PC-3 (cell line): ENCODE measurements around the gene HSPA6. TPM values are rescaled to one million over a fixed set of nuclear protein-coding genes. Genes with fewer than 3 reads are reported as not detected.

Experiments used
- ATAC-seq: fragments of 200-7000 bp; cut with Tn5 transposase; 2 replicates; pipeline ENCODE4 v1.9.1; 2020; ENCODE audit warnings: mild to moderate bottlenecking, moderate library complexity
- BruUV-seq: library from RNA; stranded (reverse); fragments of 400-500 nt; replicated peaks from 2 replicates; lab custom pipeline; 2021; lab: Mats Ljungman, UMichigan
- CTCF ChIA-PET: fragments of 300-600 bp; sonication (Branson Sonifier 250); formaldehyde crosslinking; loops from one replicate; lab custom pipeline; 2022; ENCODE audit warnings: antibody characterized with exemption; lab: Charles Lee
- POLR2A ChIA-PET: fragments of 300-600 bp; sonication (Branson Sonifier 250); formaldehyde crosslinking; loops from one replicate; lab custom pipeline; 2022; ENCODE audit warnings: antibody characterized with exemption; ENCODE audit not compliant: unreplicated experiment; lab: Charles Lee
- DNase-seq: peaks from one replicate; pipeline ENCODE4 v3.0.0-alpha.2; 2015
- H2AFZ ChIP-seq: fragments of 300-600 bp; sonication (generic); 2 replicates; pipeline ENCODE4 v1.6.0; 2016; ENCODE audit warnings: antibody characterized with exemption, low read length
- H3F3A ChIP-seq: fragments of 300-600 bp; sonication (generic); one replicate; pipeline ENCODE4 v1.6.0; 2017; ENCODE audit warnings: antibody characterized with exemption, low read length, control low read depth, mild to moderate bottlenecking; ENCODE audit not compliant: unreplicated experiment
- H3K27ac ChIP-seq: fragments of 300-600 bp; sonication (generic); 2 replicates; pipeline ENCODE4 v1.5.1; 2016; ENCODE audit warnings: mild to moderate bottlenecking, low read length
- H3K27me3 ChIP-seq: fragments of 300-600 bp; sonication (generic); 2 replicates; pipeline ENCODE4 v1.6.1; 2016; ENCODE audit warnings: low read length, mixed read lengths
- H3K36me3 ChIP-seq: fragments of 300-600 bp; sonication (generic); 2 replicates; pipeline ENCODE4 v1.6.1; 2016; ENCODE audit warnings: low read depth, mixed run types, low read length, mixed read lengths
- H3K4me1 ChIP-seq: fragments of 300-600 bp; sonication (generic); 2 replicates; pipeline ENCODE4 v1.5.1; 2016; ENCODE audit warnings: low read length; ENCODE audit not compliant: insufficient read depth
- H3K4me2 ChIP-seq: fragments of 300-600 bp; sonication (generic); 2 replicates; pipeline ENCODE4 v1.6.0; 2016; ENCODE audit warnings: low read length
- H3K4me3 ChIP-seq: fragments of 300-600 bp; sonication (generic); 2 replicates; pipeline ENCODE4 v1.5.1; 2016; ENCODE audit warnings: mild to moderate bottlenecking, low read length, mixed read lengths
- H3K79me2 ChIP-seq: fragments of 300-600 bp; sonication (generic); 2 replicates; pipeline ENCODE4 v1.6.1; 2017; ENCODE audit warnings: low read length, mixed read lengths
- H3K9ac ChIP-seq: fragments of 300-600 bp; sonication (generic); 2 replicates; pipeline ENCODE4 v1.6.0; 2016; ENCODE audit warnings: mild to moderate bottlenecking, low read length
- H3K9me2 ChIP-seq: fragments of 300-600 bp; sonication (generic); replicated peaks from 2 replicates; pipeline ENCODE4 v1.6.1; 2016; ENCODE audit warnings: mixed run types, low read length, mixed read lengths
- H3K9me3 ChIP-seq: fragments of 300-600 bp; sonication (generic); 2 replicates; pipeline ENCODE4 v1.6.1; 2016; ENCODE audit warnings: low read length, mixed read lengths
- H4K20me1 ChIP-seq: fragments of 300-600 bp; sonication (generic); 2 replicates; pipeline ENCODE4 v1.6.1; 2016; ENCODE audit warnings: low read length, mixed read lengths
- CTCF ChIP-seq: fragments of 300-600 bp; sonication (generic); conservative IDR thresholded peaks from 2 replicates; pipeline ENCODE4 v1.5.1; 2017; ENCODE audit warnings: antibody characterized with exemption, low read depth, mild to moderate bottlenecking, low read length
- EZH2 ChIP-seq: fragments of 300-600 bp; sonication (generic); IDR thresholded peaks from one replicate; pipeline ENCODE4 v1.6.1; 2017; ENCODE audit warnings: antibody characterized with exemption, mild to moderate bottlenecking, low read length; ENCODE audit not compliant: unreplicated experiment
- EZH2phosphoT487 ChIP-seq: fragments of 300-600 bp; sonication (generic); IDR thresholded peaks from 2 replicates; pipeline ENCODE4 v1.6.1; 2018; ENCODE audit warnings: mild to moderate bottlenecking, antibody characterized with exemption, low read length, borderline replicate concordance
- intact Hi-C: fragments of 100-400 bp; cut with micrococcal nuclease; formaldehyde crosslinking; loops from 2 replicates; pipeline ENCODE4 v1.9.0; 2023
- total RNA-seq: library from RNA; depleted of rRNA; stranded (reverse); fragments of >200 nt; gene quantifications from 2 replicates; pipeline ENCODE4 v1.2.3, GENCODE V29; 2014

HSPA6 gene
- total RNA-seq, 1 experiment from 2014 or later = 4.3 TPM

GRCh38 chr1:161483361-161483760, 41.0 kb upstream of the HSPA6 start:
- H3K9ac ChIP-seq = no peak overlapping the region
- intact Hi-C loops = no loop called here
- DNase-seq (no peak), ATAC-seq (no peak)
- no peaks in the 10 kb centered on the region for H4K20me1 ChIP-seq
- no peaks in the 10 kb centered on the region for H3K9me2 ChIP-seq
- no peaks in the 10 kb centered on the region for H3K79me2 ChIP-seq
- no TSS peak for BruUV-seq
- ChIA-PET POLR2A (no interaction called here), CTCF (no interaction called here)
- no peak overlapping the region for H3K4me2 ChIP-seq
- H2AFZ ChIP-seq = no peak overlapping the region
- H3F3A ChIP-seq = no peaks in the 10 kb centered on the region
- no peak for TF ChIP-seq EZH2phosphoT487
- H3K4me1 ChIP-seq = peaks cover 18% of the 10 kb centered on the region
- no peaks in the 10 kb centered on the region for H3K36me3 ChIP-seq
- H3K9me3 ChIP-seq = no peaks in the 10 kb centered on the region
- H3K27ac ChIP-seq = no peak overlapping the region
- H3K4me3 ChIP-seq = no peak overlapping the region
- H3K27me3 ChIP-seq = no peaks in the 10 kb centered on the region

GRCh38 chr1:161484613-161485012, 39.7 kb upstream of the HSPA6 start:
- no peak overlapping the region for H3K9ac ChIP-seq
- H3K36me3 ChIP-seq = no peaks in the 10 kb centered on the region
- peak; percentile 37 for DNase-seq
- H4K20me1 ChIP-seq = no peaks in the 10 kb centered on the region
- TF ChIP-seq EZH2 = no peak
- no peak for TF ChIP-seq EZH2phosphoT487
- TF ChIP-seq CTCF = peak; percentile 62
- H3F3A ChIP-seq = no peaks in the 10 kb centered on the region
- no peaks in the 10 kb centered on the region for H3K9me3 ChIP-seq
- ChIA-PET CTCF (no interaction called here), POLR2A (interaction anchor here (0.5 kb wide), 1 partner anchor 47 kb away, joined by 6 read pairs; no protein-coding TSS in a partner anchor)
- H2AFZ ChIP-seq = no peak overlapping the region
- intact Hi-C loops = no loop called here
- H3K4me3 ChIP-seq = no peak overlapping the region
- H3K4me1 ChIP-seq = peaks cover 18% of the 10 kb centered on the region
- H3K27me3 ChIP-seq = no peaks in the 10 kb centered on the region
- no peaks in the 10 kb centered on the region for H3K79me2 ChIP-seq
- ATAC-seq = no peak
- no peak overlapping the region for H3K4me2 ChIP-seq
- no peak overlapping the region for H3K27ac ChIP-seq
- no TSS peak for BruUV-seq
- no peaks in the 10 kb centered on the region for H3K9me2 ChIP-seq

GRCh38 chr1:161486806-161487741, 37.3 kb upstream of the HSPA6 start:
- H2AFZ ChIP-seq = peak overlapping the region; percentile 70
- no peaks in the 10 kb centered on the region for H3K79me2 ChIP-seq
- H3K36me3 ChIP-seq = no peaks in the 10 kb centered on the region
- TF ChIP-seq EZH2 (no peak), CTCF (peak; percentile 97)
- H3K9ac ChIP-seq = peak overlapping the region; percentile 43
- DNase-seq (peak; percentile 88), ATAC-seq (peak; percentile 81)
- H3F3A ChIP-seq = no peaks in the 10 kb centered on the region
- ChIA-PET CTCF (interaction anchor here (0.6 to 1.2 kb wide), 6 partner anchors 13 to 254 kb away, joined by 3 to 16 read pairs (median 5); no protein-coding TSS in a partner anchor), POLR2A (no interaction called here)
- intact Hi-C loops = loop anchor here (1.0 to 2.0 kb wide), 4 partner anchors 36 to 254 kb away; no protein-coding TSS in a partner anchor
- H4K20me1 ChIP-seq = no peaks in the 10 kb centered on the region
- no peaks in the 10 kb centered on the region for H3K9me2 ChIP-seq
- peak overlapping the region; percentile 45 for H3K27ac ChIP-seq
- no peaks in the 10 kb centered on the region for H3K9me3 ChIP-seq
- peaks cover 10% of the 10 kb centered on the region for H3K4me1 ChIP-seq
- peak overlapping the region; percentile 58 for H3K4me3 ChIP-seq
- peaks cover 14% of the 10 kb centered on the region; the same call in 1 of the 2 replicates for H3K27me3 ChIP-seq
- H3K4me2 ChIP-seq = peak overlapping the region; percentile 84
- BruUV-seq = no TSS peak
